PC-9 (cell line): Measurements from ENCODE around the gene PLCH2. TPM values are rescaled to one million over a fixed set of nuclear protein-coding genes. Genes with fewer than 3 reads are reported as not detected.

Experiments used
- BruUV-seq: library from RNA; stranded (reverse); fragments of 400-500 nt; replicated peaks from 2 replicates; lab custom pipeline; 2021; lab: Mats Ljungman, UMichigan
- CTCF ChIA-PET: fragments of 300-600 bp; sonication (Branson Sonifier 250); formaldehyde crosslinking; loops from one replicate; lab custom pipeline; 2022; ENCODE audit warnings: antibody characterized with exemption; lab: Charles Lee
- POLR2A ChIA-PET: fragments of 300-600 bp; sonication (Branson Sonifier 250); formaldehyde crosslinking; loops from one replicate; lab custom pipeline; 2022; ENCODE audit warnings: antibody characterized with exemption; ENCODE audit not compliant: unreplicated experiment; lab: Charles Lee
- DNase-seq, 2 experiments: peaks; one replicate each; pipeline versions ENCODE4 v3.0.0 to v3.0.0-alpha.2; 2015 to 2022; ENCODE audit warnings: mixed read lengths in 1 of 2
- H2AFZ ChIP-seq: fragments of 200-600 bp; sonication (generic); 2 replicates; pipeline ENCODE4 v1.8.1; 2017; ENCODE audit warnings: antibody characterized with exemption
- H3F3A ChIP-seq: fragments of 200-600 bp; sonication (generic); 2 replicates; pipeline ENCODE4 v1.8.1; 2017; ENCODE audit warnings: antibody characterized with exemption, mild to moderate bottlenecking, low read depth; ENCODE audit not compliant: insufficient read depth
- H3K27ac ChIP-seq: fragments of 200-600 bp; sonication (generic); 2 replicates; pipeline ENCODE4 v1.6.1; 2016; ENCODE audit warnings: mixed run types
- H3K27me3 ChIP-seq: fragments of 200-600 bp; sonication (generic); 2 replicates; pipeline ENCODE4 v1.6.1; 2016; ENCODE audit warnings: low read depth, mixed run types; ENCODE audit not compliant: insufficient read depth
- H3K36me3 ChIP-seq: fragments of 200-600 bp; sonication (generic); 2 replicates; pipeline ENCODE4 v1.6.1; 2016; ENCODE audit warnings: low read depth, mixed run types
- H3K4me1 ChIP-seq: fragments of 200-600 bp; sonication (generic); replicated peaks from 2 replicates; pipeline ENCODE4 v1.6.1; 2016; ENCODE audit warnings: mixed run types; ENCODE audit not compliant: insufficient read depth
- H3K4me2 ChIP-seq: fragments of 200-600 bp; sonication (generic); 2 replicates; pipeline ENCODE4 v1.6.1; 2017; ENCODE audit warnings: mixed run types
- H3K4me3 ChIP-seq: fragments of 200-600 bp; sonication (generic); 2 replicates; pipeline ENCODE4 v1.6.1; 2016; ENCODE audit warnings: mixed run types
- H3K79me2 ChIP-seq: fragments of 200-600 bp; sonication (generic); 2 replicates; pipeline ENCODE4 v1.6.1; 2017; ENCODE audit warnings: low read depth, mixed run types
- H3K9me2 ChIP-seq: fragments of 200-600 bp; sonication (generic); 2 replicates; pipeline ENCODE4 v1.8.1; 2017; ENCODE audit warnings: mild to moderate bottlenecking; ENCODE audit not compliant: insufficient read depth
- H3K9me3 ChIP-seq: fragments of 200-600 bp; sonication (generic); 2 replicates; pipeline ENCODE4 v1.8.1; 2016; ENCODE audit warnings: low read depth; ENCODE audit not compliant: insufficient read depth
- H4K20me1 ChIP-seq: fragments of 200-600 bp; sonication (generic); 2 replicates; pipeline ENCODE4 v1.8.1; 2017; ENCODE audit not compliant: insufficient read depth
- CTCF ChIP-seq: fragments of 200-600 bp; sonication (generic); conservative IDR thresholded peaks from 2 replicates; pipeline ENCODE4 v1.6.1; 2017; ENCODE audit warnings: mixed run types, antibody characterized with exemption, mild to moderate bottlenecking, moderate library complexity
- EZH2 ChIP-seq: fragments of 200-600 bp; sonication (generic); IDR thresholded peaks from 2 replicates; pipeline ENCODE4 v1.8.0; 2017; ENCODE audit warnings: antibody characterized with exemption, low read depth
- intact Hi-C: fragments of 100-400 bp; cut with micrococcal nuclease; formaldehyde crosslinking; loops from one replicate; pipeline ENCODE4 v1.10.0; 2022; ENCODE audit not compliant: unreplicated experiment
- total RNA-seq: library from RNA; stranded (reverse); gene quantifications from 2 replicates; pipeline ENCODE4 v1.2.3, GENCODE V29; 2021

Gene PLCH2
- total RNA-seq, 1 experiment from 2014 or later = 0.98 TPM

GRCh38 chr1:2496087-2496622 lies 20.1 kb downstream of the PLCH2 start:
- Histone ChIP-seq H3K27ac (no peak overlapping the region), H3K9me2 (no peaks in the 10 kb centered on the region), H3K4me1 (peaks cover 22% of the 10 kb centered on the region), H3K27me3 (peaks cover 21% of the 10 kb centered on the region), H3K79me2 (no peaks in the 10 kb centered on the region), H3K9me3 (no peaks in the 10 kb centered on the region), H3F3A (no peaks in the 10 kb centered on the region), H2AFZ (no peak overlapping the region), H3K4me3 (no peak overlapping the region), H3K4me2 (no peak overlapping the region), H4K20me1 (no peaks in the 10 kb centered on the region), H3K36me3 (no peaks in the 10 kb centered on the region)
- DNase-seq = no peak
- ChIA-PET CTCF (no interaction called here), POLR2A (no interaction called here)
- intact Hi-C loops = no loop called here
- BruUV-seq = no TSS peak
- TF ChIP-seq CTCF (no peak), EZH2 (no peak)

GRCh38 chr1:2496746-2497145 lies 20.7 kb downstream of the PLCH2 start:
- no peaks in the 10 kb centered on the region for H3K36me3 ChIP-seq
- no peak overlapping the region for H3K27ac ChIP-seq
- no peak overlapping the region for H2AFZ ChIP-seq
- ChIA-PET POLR2A (no interaction called here), CTCF (no interaction called here)
- H3K4me1 ChIP-seq = peaks cover 22% of the 10 kb centered on the region
- no peaks in the 10 kb centered on the region for H3F3A ChIP-seq
- intact Hi-C loops = no loop called here
- DNase-seq = no peak
- no peaks in the 10 kb centered on the region for H3K79me2 ChIP-seq
- no peak overlapping the region for H3K4me3 ChIP-seq
- H3K4me2 ChIP-seq = no peak overlapping the region
- no peaks in the 10 kb centered on the region for H3K9me3 ChIP-seq
- no peaks in the 10 kb centered on the region for H4K20me1 ChIP-seq
- TF ChIP-seq CTCF (no peak), EZH2 (no peak)
- H3K9me2 ChIP-seq = no peaks in the 10 kb centered on the region
- BruUV-seq = no TSS peak
- peaks cover 16% of the 10 kb centered on the region for H3K27me3 ChIP-seq

- CTCF ChIA-PET = no interaction called here
- TF ChIP-seq EZH2 (no peak), CTCF (no peak)
Observed at GRCh38 chr1:2497891-2498290, 21.8 kb downstream of the PLCH2 start.

More at GRCh38 chr1:2497891-2498290, 21.8 kb downstream of the PLCH2 start:
- Histone ChIP-seq H3F3A (no peaks in the 10 kb centered on the region), H3K4me2 (no peak overlapping the region), H3K36me3 (no peaks in the 10 kb centered on the region), H3K27ac (no peak overlapping the region), H3K9me3 (no peaks in the 10 kb centered on the region), H3K79me2 (no peaks in the 10 kb centered on the region), H3K9me2 (no peaks in the 10 kb centered on the region), H2AFZ (no peak overlapping the region), H3K4me3 (no peak overlapping the region), H3K4me1 (peaks cover 22% of the 10 kb centered on the region), H3K27me3 (peaks cover 4% of the 10 kb centered on the region), H4K20me1 (no peaks in the 10 kb centered on the region)
- intact Hi-C loops = no loop called here
- DNase-seq = no peak
- no TSS peak for BruUV-seq
- POLR2A ChIA-PET = no interaction called here
